Measurements from ENCODE around the gene GAD1.

DNA sequence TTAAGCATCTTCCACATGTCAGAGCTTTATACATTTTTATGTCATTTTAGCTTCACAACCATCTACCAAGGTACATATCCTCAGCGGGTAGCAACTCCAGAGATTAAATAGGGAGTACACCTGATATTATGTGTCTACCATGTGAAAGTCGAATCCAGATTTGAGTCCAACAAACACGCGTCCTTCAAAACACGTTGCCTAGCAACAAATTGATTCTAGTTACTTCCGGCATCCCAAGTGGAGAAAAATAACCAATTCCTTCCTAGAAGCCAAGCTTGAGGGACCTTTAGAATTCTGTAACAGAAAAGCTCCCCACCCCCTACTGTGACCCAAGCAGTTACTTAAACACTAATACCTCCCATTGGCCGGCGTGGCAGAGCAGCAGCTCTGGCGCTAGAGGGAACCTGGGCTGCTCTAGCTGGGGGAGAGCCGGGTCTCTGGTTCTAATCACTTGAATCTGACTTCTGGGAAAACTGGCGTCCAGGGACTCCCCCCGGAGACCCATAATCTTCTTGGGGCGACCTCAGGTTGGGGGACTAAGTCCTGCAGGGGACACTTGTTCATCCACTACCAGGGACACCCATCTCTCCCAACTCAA is 46.6 kb upstream of the GAD1 start, which contains the start of gene ERICH2:
- TF ChIP-seq, protein P1, sequence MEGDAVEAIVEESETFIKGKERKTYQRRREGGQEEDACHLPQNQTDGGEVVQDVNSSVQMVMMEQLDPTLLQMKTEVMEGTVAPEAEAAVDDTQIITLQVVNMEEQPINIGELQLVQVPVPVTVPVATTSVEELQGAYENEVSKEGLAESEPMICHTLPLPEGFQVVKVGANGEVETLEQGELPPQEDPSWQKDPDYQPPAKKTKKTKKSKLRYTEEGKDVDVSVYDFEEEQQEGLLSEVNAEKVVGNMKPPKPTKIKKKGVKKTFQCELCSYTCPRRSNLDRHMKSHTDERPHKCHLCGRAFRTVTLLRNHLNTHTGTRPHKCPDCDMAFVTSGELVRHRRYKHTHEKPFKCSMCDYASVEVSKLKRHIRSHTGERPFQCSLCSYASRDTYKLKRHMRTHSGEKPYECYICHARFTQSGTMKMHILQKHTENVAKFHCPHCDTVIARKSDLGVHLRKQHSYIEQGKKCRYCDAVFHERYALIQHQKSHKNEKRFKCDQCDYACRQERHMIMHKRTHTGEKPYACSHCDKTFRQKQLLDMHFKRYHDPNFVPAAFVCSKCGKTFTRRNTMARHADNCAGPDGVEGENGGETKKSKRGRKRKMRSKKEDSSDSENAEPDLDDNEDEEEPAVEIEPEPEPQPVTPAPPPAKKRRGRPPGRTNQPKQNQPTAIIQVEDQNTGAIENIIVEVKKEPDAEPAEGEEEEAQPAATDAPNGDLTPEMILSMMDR (conservative IDR thresholded peaks at IDR 0.05 in 1 of 2, IDR thresholded peaks at IDR 0.05 in 1 of 2; ENCODE audit: extremely low read depth in 1 of 2, insufficient read depth in 1 of 2, low read depth in 1 of 2, low read length in 2 of 2), result peak in 1 of 2 donors; percentile 37
- TF ChIP-seq EZH2 (IDR thresholded peaks at IDR 0.05; ENCODE audit: borderline replicate concordance, low read length), result no peak

Measured in mammary epithelial cell (primary cell).